Measurements from ENCODE around the gene RFC4. TPM values are rescaled to one million over a fixed set of nuclear protein-coding genes. Genes with fewer than 3 reads are reported as not detected.
A peak's percentile ranks its signal among the peaks of the same experiment; 100 is the strongest.

The RFC4 gene
- total RNA-seq, 1 experiment from 2014 or later = 74.0 TPM

DNA sequence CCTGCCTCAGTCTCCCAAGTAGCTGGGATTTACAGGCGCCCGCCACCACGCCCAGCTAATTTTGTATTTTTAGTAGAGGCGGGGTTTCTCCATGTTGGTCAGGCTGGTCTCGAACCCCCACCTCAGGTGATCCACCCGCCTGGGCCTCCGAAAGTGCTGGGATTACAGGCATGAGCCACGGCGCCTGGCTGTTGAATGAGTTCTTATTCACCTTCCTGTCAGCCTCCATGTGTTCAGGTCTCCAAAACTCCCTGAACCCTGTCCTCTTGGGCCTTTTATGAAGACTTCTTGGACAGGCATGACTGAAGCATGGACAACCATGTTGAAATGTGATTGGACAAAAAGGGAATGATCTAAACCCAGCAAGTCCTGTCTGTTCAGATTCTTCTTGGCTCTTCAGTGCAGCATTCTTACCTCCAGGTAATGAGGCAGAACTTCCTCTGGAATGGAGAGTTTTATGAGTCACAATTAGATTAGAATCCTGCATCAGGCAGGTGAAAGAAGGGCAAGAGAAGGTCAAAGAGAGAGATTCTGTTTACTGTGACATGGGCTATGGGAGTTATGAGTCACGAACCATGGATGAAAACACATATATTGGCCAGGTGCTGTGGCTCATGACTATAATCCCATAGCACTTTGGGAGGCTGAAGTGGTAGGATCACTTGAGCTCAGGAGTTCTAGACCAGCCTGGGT, 46.0 kb downstream of the RFC4 start:
- DNase-seq (ENCODE audit: low read depth) = peak; percentile 93
- in situ Hi-C loops (cut with HindIII; ENCODE audit: low pct_unique_long_range_greater_than_20kb, low sequenced_read_pairs) = no loop called here

DNA sequence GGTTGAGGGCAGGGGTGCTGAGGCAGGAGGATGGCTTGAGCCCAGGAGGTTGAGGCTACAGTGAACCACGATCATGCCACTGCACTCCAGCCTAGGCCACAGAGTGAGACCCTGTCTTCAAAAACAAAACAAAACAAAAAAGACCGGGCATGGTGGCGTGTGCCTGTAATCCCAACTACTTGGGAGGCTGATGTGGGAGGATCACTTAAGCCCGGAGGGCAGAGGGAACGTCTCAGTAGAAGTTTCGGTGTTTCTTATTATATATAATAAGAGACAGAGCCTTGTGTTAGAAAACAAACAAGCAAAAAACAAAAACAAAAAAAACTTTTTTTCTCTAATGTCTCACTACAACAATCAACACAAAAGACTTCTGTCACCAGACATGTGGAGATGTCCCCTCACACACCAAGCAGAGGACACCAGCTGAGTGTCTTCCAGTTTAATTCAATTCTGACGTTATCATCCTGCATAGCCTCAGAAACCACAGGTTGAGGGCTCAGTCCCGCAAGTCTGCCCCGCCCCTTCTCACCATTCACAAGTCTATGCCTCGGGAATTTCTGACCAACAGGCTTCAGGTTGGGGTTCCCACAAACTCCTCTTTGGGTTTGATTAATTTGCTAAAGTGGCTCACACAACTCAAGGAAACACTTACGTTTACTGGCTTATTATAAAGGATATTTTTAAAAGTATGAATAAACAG, 46.9 kb downstream of the RFC4 start:
- in situ Hi-C loops (cut with HindIII; ENCODE audit: low pct_unique_long_range_greater_than_20kb, low sequenced_read_pairs) = no loop called here
- DNase-seq (ENCODE audit: low read depth) = no peak

DNA sequence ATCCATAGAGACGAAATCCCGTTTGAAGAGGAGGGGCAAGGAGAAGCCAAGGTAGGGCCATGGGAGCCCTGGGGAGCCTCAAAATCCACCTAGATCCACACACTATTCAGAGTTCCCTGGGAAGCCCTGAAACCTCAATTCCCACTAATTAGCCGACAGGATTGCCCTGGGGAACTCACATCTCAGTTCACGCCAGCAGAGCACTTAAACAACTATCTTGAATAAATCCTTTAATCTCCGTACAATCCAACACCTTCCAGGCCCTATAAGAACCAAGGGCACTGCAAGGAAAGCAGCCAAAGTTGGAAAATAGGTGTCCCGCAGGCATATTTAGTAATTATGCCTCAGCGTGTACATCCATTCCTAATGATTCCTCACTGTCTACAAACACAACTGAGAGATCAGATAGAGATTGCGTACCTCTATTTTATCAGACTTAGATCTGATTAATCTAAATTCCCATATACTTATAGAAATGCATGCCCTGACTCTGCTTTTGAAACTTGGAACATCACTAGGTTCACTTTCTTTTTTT, 48.5 kb downstream of the RFC4 start:
- in situ Hi-C loops (cut with HindIII; ENCODE audit: low pct_unique_long_range_greater_than_20kb, low sequenced_read_pairs) = no loop called here
- DNase-seq (ENCODE audit: low read depth) = no peak

DNA sequence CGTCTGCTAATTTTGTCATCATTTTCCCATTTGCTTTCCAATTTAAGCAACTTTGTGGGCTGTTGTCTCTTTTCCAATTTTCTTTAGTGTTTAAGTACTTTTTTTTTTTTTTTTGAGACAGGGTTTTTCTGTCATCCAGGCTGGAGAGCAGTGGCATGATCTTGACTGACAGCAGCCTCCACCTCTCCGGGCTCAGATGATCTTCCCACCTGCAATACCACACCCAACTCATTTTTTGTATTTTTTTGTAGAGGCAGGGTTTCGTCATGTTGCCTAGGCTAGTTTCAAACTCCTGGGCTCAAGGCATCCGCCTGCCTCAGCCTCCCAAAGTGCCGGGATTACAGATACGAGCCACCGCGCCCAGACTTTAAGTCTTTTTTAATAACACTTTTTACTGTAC, 49.1 kb downstream of the RFC4 start:
- DNase-seq (ENCODE audit: low read depth) = no peak
- in situ Hi-C loops (cut with HindIII; ENCODE audit: low pct_unique_long_range_greater_than_20kb, low sequenced_read_pairs) = no loop called here

DNA sequence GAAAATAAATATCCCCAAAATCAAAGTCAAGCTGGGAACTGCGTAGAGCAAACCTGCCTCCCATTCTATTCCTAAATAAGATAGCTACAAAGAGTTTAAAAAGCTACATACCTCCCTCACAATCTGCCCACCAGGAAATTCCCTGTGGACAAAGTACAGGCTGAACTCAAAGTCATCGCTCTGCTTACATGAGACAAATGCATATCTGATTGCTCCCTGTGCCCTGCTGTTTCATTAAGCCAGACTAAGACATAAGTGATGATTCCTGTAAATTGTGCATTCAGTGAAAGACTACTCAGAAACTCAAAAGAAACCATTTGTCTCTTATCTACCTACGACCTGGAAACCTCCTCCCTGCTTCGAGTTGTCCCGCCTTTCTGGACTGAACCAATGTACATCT, 51.4 kb downstream of the RFC4 start:
- in situ Hi-C loops (cut with HindIII; ENCODE audit: low pct_unique_long_range_greater_than_20kb, low sequenced_read_pairs) = no loop called here
- no peak for DNase-seq (ENCODE audit: low read depth)

GRCh38 chr3:186754006-186754405, 52.3 kb downstream of the RFC4 start:
- in situ Hi-C loops (cut with HindIII; ENCODE audit: low pct_unique_long_range_greater_than_20kb, low sequenced_read_pairs) = no loop called here
- DNase-seq (ENCODE audit: low read depth) = no peak

GRCh38 chr3:186751480-186751879, 54.8 kb downstream of the RFC4 start:
- in situ Hi-C loops (cut with HindIII; ENCODE audit: low pct_unique_long_range_greater_than_20kb, low sequenced_read_pairs) = no loop called here
- DNase-seq (ENCODE audit: low read depth) = no peak

DNA sequence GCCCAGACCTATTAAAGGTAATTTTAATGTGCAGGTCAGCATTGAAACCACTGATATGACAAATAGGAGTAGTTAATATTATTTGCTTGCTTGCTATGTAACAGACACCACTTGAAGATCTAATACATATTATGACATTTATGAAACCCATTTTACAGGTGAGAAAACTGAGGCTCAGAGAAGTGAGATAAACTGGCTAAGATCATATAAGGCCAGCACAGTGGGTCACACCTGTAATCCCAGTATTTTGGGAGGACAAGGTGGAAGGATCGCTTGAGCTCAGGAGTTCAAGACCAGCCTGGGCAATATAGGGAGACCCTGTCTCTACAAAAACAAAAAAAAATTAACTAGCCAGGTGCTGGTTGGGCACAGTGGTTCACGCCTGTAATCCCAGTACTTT, 56.0 kb downstream of the RFC4 start:
- in situ Hi-C loops (cut with HindIII; ENCODE audit: low pct_unique_long_range_greater_than_20kb, low sequenced_read_pairs) = no loop called here
- no peak for DNase-seq (ENCODE audit: low read depth)

DNA sequence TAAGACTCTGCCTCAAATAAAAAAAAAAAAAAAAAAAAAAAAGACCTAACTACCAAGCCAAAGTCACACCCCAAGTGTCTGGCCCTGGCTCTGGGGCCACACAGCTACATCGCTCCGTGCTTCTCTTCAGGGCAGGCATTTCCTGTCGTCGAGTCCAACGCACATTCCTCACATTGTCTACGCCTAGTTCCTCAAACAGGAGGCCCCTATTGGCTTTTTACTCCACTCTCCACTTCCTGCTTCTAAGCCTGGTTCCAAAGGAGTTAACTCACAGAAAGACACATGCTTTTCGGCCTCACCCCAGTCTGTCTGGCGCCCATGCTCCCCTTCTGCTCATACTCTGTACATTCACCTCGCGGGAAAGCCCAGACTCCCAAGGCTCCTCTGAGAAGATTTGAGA, 60.3 kb downstream of the RFC4 start:
- DNase-seq (ENCODE audit: low read depth) = peak; percentile 86
- in situ Hi-C loops (cut with HindIII; ENCODE audit: low pct_unique_long_range_greater_than_20kb, low sequenced_read_pairs) = no loop called here

GRCh38 chr3:186743666-186744065, 62.6 kb downstream of the RFC4 start:
- DNase-seq (ENCODE audit: low read depth) = no peak

GRCh38 chr3:186742618-186743380, 63.5 kb downstream of the RFC4 start:
- no peak for DNase-seq (ENCODE audit: low read depth)
- in situ Hi-C loops (cut with HindIII; ENCODE audit: low pct_unique_long_range_greater_than_20kb, low sequenced_read_pairs) = no loop called here

More at GRCh38 chr3:186743666-186744065, 62.6 kb downstream of the RFC4 start:
- in situ Hi-C loops (cut with HindIII; ENCODE audit: low pct_unique_long_range_greater_than_20kb, low sequenced_read_pairs) = no loop called here

Other genes with a start within 250 kb of the RFC4 start
- 13.4 and 18.3 TPM in 2 replicates for gene TBCCD1, start 239.1 kb downstream of the RFC4 start, total RNA-seq (2014; rRNA removed; shearing (Covaris generic); ENCODE audit: low replicate concordance)
- 30.0 and 34.0 TPM in 2 replicates for gene DNAJB11, start 235.8 kb downstream of the RFC4 start, total RNA-seq (2014; rRNA removed; shearing (Covaris generic); ENCODE audit: low replicate concordance)
- gene AHSG, start 193.4 kb downstream of the RFC4 start, total RNA-seq (2014; rRNA removed; shearing (Covaris generic); ENCODE audit: low replicate concordance) = not detected in 2 replicates
- gene FETUB, start 166.1 kb downstream of the RFC4 start, total RNA-seq (2014; rRNA removed; shearing (Covaris generic); ENCODE audit: low replicate concordance) = not detected in 2 replicates
- not detected in 2 replicates for gene HRG, start 140.5 kb downstream of the RFC4 start, total RNA-seq (2014; rRNA removed; shearing (Covaris generic); ENCODE audit: low replicate concordance)
- gene KNG1, start 89.1 kb downstream of the RFC4 start, total RNA-seq (2014; rRNA removed; shearing (Covaris generic); ENCODE audit: low replicate concordance) = not detected in 2 replicates
- 96.9 and 135 TPM in 2 replicates for gene EIF4A2, start 22.9 kb downstream of the RFC4 start, total RNA-seq (2014; rRNA removed; shearing (Covaris generic); ENCODE audit: low replicate concordance)
- not detected in 2 replicates for gene ADIPOQ, start 36.2 kb upstream of the RFC4 start, total RNA-seq (2014; rRNA removed; shearing (Covaris generic); ENCODE audit: low replicate concordance)
- gene ST6GAL1, start 124.0 kb upstream of the RFC4 start, total RNA-seq (2014; rRNA removed; shearing (Covaris generic); ENCODE audit: low replicate concordance) = 15.1 and 27.6 TPM in 2 replicates